Omental fat pad (tissue), 4 donors: Measurements from ENCODE around the gene AKAP12. TPM values are rescaled to one million over a fixed set of nuclear protein-coding genes. Genes with fewer than 3 reads are reported as not detected.

ENCODE experiments used
- ATAC-seq: fragments of 150-250 bp; one replicate; pipeline ENCODE4 v1.9.1; 2016; ENCODE audit warnings: mild to moderate bottlenecking, moderate library complexity; ENCODE audit not compliant: low FRiP score
- DNase-seq: peaks from one replicate; pipeline ENCODE4 v3.0.0-alpha.2; 2019; ENCODE audit warnings: low spot score
- total RNA-seq, 4 donors: library from RNA; depleted of rRNA; stranded (reverse); fragments of >200 nt; gene quantifications; one replicate each; pipeline ENCODE4 v1.1.0, GENCODE V29; 2016
- TF ChIP-seq, protein P1 (sequence below), 3 donors: fragments of 450-650 bp; IDR thresholded peaks; one replicate each; pipeline ENCODE4 v1.5.1; 2016 to 2017; ENCODE audit warnings: antibody characterized with exemption in 3 of 3, mild to moderate bottlenecking in 3 of 3, moderate library complexity in 2 of 3

AKAP12 gene
- total RNA-seq, 4 donors from 2014 or later = 151 to 488 (median 216) TPM

DNA sequence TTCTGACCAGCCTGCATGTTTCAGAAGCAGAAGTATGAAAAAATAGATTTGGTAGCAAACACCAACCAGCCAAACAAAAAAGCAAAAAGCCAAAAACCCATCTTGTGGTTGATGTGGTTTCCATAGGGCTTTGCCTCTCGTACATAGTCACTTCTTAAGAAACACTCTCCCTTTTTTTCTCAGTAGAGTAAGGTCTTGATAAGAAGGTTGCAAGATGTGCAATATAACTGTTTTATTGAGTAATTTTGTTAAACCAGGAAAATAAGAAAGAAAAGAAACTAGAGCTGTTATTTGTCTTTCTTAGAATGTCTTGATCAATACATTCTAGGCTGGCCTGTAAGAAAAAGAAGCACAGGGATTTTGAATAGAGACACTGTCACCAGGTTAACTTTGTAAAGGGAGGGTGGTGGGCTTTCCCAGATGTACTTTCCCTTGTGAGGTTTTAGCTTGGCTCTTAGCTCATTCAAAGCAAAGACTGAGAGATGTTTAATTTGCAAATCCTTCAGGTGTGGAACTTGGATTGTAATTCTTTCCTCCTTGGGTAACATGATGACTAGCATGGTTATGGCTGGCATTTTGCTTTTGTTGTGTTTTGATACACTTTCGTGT, 49.7 kb downstream of the AKAP12 start:
- ATAC-seq (no peak), DNase-seq (no peak)
- TF ChIP-seq, protein P1, sequence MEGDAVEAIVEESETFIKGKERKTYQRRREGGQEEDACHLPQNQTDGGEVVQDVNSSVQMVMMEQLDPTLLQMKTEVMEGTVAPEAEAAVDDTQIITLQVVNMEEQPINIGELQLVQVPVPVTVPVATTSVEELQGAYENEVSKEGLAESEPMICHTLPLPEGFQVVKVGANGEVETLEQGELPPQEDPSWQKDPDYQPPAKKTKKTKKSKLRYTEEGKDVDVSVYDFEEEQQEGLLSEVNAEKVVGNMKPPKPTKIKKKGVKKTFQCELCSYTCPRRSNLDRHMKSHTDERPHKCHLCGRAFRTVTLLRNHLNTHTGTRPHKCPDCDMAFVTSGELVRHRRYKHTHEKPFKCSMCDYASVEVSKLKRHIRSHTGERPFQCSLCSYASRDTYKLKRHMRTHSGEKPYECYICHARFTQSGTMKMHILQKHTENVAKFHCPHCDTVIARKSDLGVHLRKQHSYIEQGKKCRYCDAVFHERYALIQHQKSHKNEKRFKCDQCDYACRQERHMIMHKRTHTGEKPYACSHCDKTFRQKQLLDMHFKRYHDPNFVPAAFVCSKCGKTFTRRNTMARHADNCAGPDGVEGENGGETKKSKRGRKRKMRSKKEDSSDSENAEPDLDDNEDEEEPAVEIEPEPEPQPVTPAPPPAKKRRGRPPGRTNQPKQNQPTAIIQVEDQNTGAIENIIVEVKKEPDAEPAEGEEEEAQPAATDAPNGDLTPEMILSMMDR (IDR thresholded peaks at IDR 0.05) = no peak

DNA sequence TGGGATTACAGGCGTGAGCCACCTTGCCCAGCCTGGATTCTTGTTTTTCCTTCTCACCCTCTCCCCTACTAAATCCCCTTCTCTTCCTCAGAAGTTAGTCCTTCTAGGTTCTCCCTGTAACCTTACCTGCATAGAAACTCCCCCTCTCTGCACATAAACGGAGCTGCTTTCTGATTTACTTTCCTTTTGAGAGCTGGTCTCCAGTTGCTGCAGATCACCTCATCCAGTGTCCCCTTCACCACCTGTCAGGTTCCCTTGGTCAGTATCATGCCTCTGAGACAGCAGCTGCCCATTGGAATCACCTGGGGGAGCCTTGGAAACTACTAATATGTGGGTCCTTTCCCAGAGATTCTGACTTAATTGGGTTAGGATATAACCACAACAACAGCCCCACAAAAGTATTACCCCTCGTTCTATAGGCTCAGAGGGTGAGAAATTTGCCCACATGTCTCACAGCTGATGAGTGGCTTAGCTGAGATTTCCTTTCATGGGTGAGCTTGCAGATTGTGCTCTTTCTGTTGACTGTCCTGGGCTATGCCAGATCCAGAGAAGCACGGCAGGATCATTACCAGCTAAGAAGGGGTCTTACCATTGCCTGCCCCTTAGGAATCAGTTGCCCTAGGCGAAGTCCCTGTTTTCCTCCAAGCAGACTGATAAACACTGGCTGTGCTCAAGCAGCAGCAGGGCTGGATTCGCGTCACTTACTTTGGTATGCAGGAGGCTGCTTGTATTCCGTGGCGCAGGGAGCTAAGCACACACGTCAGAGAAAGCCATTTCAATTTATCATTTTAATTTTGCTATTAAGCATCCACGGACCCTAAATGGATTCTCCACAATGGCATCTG, 51.3 kb downstream of the AKAP12 start:
- DNase-seq = no peak
- TF ChIP-seq, protein P1 (IDR thresholded peaks at IDR 0.05) = no peak
- no peak for ATAC-seq

DNA sequence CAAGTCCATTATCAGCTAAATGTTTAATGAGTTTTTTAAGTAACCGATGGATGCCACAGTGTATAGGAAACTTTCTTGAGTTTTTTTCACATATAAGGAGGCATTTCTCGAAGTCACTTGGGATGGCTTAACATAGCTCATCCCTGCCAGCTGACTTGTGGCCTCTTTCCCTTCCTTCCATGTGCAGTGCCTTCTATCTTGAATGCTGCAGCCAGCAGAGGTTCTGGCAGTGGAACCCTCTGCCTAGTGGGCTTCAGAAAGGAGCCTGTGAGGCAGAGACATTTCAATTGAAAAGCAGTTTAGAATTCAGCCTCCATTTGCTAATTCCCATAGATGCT, 51.9 kb downstream of the AKAP12 start:
- DNase-seq = no peak
- no peak for ATAC-seq
- TF ChIP-seq, protein P1 (IDR thresholded peaks at IDR 0.05) = no peak

DNA sequence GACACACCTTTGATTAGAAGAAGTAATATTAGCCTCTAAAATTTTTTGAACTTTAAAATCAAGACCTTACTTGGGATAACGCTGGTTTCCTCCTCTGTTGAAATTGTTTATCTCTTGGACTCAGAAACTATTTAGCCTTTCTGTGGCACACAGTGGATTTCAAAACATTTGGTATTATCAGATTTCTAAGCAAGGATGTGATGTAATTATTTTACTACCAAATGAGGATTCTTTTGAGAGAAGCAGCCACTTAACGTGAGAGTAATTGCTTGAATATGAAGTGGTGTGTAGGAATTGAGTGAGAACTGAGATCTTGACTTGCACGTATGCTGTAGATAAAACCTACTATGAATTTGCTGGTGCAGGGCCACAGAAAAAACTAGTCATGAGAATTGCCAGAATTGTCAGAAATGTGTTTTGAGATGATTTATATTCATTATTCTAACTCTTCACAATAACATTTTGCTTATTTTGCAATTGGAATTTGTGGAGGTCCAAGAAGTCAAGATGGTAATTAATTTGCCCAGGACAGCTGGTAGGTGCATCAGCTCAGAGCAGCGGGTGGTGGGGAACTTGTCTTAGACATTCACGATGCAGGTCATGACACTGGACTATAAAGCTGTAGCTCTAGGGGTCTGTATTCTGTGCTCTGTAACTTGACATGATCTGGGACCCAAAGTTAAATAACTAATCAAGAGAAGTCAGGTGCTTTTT, 53.4 kb downstream of the AKAP12 start:
- ATAC-seq (no peak), DNase-seq (no peak)
- TF ChIP-seq, protein P1 (IDR thresholded peaks at IDR 0.05) = no peak

DNA sequence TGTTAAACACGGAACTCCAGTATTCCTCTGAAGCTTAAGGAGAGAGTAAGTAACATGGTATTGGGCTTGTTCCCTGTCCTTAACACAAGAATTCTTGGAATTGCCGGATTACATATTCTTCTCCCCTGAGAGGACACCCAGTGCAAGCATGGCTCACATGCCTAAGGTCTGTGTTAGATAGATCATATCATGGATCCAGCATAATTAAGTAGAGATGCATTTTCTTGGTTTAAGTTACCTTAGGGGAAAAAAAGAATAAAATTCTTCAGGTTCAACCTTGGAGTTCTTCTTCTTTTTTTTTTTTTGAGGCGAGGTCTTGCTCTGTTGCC, 53.9 kb downstream of the AKAP12 start:
- TF ChIP-seq, protein P1 (IDR thresholded peaks at IDR 0.05) = no peak
- no peak for ATAC-seq

DNA sequence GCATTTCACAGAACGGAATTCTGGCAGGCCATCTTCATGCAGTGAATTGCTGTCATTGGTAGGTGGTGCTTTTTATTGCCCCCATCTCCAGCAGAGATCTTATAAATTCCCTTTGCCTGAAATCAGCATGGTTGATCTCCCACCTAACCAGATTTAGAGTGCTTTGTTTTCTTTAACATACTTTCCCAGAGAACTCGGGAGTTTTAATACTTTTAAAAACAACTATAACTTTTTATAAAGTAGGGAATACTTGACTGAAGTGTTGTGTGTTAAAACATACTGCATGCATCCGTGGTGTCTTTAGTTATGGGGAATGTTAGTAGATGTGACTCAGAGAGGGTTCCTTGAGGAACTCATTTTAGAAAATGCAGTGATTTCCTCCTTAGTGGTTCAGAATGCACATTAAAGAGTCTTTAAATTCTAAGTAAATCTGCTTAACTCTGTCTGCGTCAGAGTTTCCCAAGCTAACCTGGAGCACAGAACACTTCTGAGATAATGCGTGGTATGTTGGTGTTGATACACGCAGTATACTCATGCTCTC, 54.9 kb downstream of the AKAP12 start:
- TF ChIP-seq, protein P1 (IDR thresholded peaks at IDR 0.05) = no peak
- DNase-seq (no peak), ATAC-seq (no peak)

More for the DNA sequence above, 53.9 kb downstream of the AKAP12 start:
- DNase-seq = no peak
